Measurements from ENCODE around the gene LGALS3.
A peak's percentile ranks its signal among the peaks of the same experiment; 100 is the strongest.

- TF ChIP-seq CTCF (IDR thresholded peaks at IDR 0.05) (no peak), POLR2A (IDR thresholded peaks at IDR 0.05) (peak; percentile 57), POLR2AphosphoS5 (IDR thresholded peaks at IDR 0.05) (peak; percentile 92)
These were observed 21.1 kb upstream of the LGALS3 start for GRCh38 chr14:55107766-55108554.
